Stimulated activated CD4-positive, alpha-beta T cell treated with anti-CD3 and anti-CD28 coated beads, Interleukin-15, amount 100 ng/mL, for 24 hours (primary cell): ENCODE data around the gene OPRL1.
A peak's percentile ranks its signal among the peaks of the same experiment; 100 is the strongest.

Experiments used
- DNase-seq: peaks from one replicate; pipeline ENCODE4 v3.0.0-alpha.2; 2020

OPRL1 gene

GRCh38 chr20:64056889-64057627 is 22.8 kb upstream of the OPRL1 start:
- DNase-seq = peak; percentile 40

GRCh38 chr20:64057628-64058498 is 22.0 kb upstream of the OPRL1 start:
- peak; percentile 91 for DNase-seq

DNA sequence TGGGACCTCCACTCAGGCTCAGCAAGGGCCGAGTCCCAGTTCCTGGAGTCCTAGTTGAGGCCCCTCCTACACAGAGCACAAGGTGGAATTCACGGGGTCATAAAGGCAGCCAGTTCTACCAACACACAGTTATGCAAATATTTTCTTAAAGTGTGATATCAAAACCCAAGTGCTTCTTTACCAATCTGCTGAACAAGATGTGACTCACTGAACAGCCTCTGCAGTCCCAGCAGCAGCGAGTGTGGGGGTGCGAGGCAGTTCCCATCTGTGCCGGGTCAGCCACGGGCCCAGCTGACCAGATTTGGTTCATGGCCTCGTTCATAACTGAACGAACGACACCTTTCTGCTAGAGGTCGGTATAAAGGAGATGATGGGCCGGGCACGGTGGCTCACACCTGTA is 21.3 kb upstream of the OPRL1 start:
- DNase-seq = no peak

- no peak for DNase-seq
These were observed 17.6 kb upstream of the OPRL1 start for GRCh38 chr20:64062276-64062595.

GRCh38 chr20:64062596-64063388 is 17.1 kb upstream of the OPRL1 start, which contains the start of gene TCEA2:
Gene TCEA2, plus strand, starts transcription at chr20:64063198. Its CDS starts 115 bp downstream, at chr20:64063313.
- DNase-seq = peak; percentile 98

GRCh38 chr20:64063389-64064144 is 16.3 kb upstream of the OPRL1 start:
- DNase-seq = peak; percentile 68

DNA sequence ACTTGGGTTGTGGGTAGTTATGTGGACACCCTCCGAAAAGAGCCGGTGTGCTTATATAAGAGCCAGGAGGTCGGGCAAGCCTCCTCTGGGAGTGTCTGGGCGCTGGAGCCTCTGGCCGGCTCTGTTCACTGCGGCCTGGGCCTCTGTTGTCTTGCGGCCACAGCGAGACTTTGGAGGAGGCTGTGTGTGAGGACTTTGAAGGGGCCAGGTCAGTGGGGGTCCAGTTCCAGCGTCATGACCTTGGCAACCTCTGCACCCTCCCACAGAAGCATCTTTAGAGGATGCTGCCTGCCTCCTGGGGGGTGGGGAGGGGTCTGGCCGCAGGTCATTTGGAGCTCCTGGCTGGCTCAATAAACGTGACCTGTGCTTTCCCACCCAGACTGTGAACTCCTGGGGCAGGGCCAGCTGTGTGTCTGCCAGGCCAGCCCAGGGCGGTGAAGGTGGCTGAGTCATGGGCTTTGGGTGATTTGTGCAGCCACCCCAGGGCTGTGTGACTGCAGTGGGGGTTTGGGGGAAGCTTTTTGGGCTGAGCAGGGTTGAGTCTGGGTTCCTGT is 15.7 kb upstream of the OPRL1 start:
- no peak for DNase-seq

DNA sequence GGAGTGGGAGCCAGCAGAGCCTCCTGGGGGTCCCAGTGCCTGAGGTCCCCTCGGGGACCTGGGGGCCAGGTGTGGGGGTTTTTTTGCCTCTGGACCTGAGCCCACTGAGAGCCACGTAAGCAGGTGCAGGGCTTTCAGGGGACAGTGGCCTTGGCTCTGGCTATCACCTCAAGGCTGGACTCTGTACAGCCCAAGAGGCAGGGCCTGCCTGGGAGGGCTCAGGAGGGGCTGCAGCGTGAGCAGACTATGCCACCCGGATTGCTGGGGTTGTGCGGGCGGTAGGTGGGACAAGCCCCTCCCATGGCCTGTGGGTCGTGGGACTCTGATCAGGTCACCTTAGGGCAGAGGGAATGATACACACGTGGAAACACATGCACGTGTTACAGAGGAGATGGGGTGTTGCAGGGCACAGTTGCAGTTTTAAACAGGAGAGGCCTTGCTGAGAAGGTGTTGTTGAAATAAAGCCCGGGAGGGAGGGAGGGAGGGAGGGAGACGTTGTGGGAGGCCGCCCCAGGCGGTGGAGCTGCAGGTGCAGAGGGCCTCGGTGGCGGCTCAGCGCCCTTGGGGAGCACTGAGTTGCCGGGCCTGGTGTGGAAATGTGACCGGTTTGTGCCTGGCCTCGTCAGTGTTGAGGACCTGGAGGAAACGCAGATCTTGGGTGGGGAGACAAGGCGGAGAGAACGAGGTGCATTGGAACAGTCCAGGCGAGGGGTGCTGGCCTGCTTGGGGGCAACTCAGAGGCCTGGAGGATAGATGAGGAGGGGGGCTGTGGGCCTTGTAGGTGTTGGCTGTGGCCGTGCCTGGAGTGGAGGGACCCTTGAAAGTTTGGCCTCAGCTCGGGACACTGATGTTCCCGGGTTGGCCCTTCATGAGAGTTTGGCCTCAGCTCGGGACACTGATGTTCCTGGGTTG is 14.6 kb upstream of the OPRL1 start:
- DNase-seq = no peak

GRCh38 chr20:64065974-64066343 is 13.9 kb upstream of the OPRL1 start:
- DNase-seq = peak; percentile 74

- DNase-seq = no peak
These were observed 12.8 kb upstream of the OPRL1 start for GRCh38 chr20:64067005-64067632.

DNA sequence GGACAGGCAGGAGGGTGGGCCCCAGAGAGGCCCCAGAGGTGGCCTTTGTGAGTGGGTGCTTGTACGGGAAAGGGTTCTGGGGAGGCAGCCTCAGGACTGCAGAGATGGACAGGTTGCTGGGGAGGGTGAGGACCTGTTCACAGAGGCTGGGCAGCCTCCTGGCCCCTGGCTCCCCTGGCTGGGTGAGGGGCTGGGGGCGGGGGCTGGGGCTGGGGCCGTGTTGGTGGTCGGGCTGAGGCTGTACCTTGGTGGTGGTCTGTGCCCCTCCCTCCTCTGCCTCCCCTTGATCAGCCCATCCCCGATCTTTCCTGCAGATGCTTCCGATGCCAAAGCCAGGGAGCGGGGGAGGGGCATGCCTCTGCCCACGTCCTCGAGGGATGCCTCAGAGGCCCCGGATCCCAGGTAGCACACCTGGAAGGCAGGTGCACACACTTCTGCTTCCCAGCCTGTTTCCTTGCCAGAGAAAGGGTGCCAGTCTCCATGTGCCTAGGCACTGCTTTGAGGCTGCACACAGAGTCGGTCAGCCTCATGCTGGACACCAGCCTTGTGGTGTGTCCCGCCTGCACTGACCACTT is 12.1 kb upstream of the OPRL1 start:
- DNase-seq = no peak

GRCh38 chr20:64068386-64069208 is 11.3 kb upstream of the OPRL1 start:
- no peak for DNase-seq

- DNase-seq = no peak
These were observed 10.7 kb upstream of the OPRL1 start for GRCh38 chr20:64069209-64069613.

GRCh38 chr20:64069614-64070243 is 10.2 kb upstream of the OPRL1 start:
- DNase-seq = no peak

DNA sequence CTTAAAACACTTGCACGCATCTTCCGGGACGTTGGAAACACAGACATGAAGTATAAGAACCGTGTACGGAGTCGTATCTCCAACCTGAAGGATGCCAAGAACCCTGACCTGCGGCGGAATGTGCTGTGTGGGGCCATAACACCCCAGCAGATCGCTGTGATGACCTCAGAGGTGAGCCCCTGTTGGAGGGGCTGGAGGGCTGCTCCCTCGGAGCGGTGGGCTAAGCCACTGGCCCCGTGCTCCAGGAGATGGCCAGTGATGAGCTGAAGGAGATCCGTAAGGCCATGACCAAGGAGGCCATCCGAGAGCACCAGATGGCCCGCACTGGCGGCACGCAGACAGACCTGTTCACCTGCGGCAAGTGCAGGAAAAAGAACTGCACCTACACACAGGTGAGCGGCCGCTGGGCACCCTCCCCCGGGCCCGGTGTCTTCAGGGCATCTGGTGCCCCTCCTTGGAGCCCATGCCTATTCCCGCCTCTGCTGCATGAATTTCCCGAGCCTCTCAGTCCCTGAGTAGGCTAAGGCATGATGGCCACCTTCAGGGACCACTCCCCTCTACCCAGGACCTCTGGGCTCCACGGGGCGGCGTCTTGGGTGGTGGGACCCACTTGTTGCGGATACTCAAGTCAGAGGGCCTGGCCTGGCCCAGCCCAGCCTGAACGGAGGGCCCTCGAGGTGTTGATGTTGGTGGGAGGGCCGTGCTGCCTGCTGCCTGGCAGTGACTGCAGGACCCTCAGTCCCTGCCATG is 9.5 kb upstream of the OPRL1 start:
- DNase-seq = no peak

DNA sequence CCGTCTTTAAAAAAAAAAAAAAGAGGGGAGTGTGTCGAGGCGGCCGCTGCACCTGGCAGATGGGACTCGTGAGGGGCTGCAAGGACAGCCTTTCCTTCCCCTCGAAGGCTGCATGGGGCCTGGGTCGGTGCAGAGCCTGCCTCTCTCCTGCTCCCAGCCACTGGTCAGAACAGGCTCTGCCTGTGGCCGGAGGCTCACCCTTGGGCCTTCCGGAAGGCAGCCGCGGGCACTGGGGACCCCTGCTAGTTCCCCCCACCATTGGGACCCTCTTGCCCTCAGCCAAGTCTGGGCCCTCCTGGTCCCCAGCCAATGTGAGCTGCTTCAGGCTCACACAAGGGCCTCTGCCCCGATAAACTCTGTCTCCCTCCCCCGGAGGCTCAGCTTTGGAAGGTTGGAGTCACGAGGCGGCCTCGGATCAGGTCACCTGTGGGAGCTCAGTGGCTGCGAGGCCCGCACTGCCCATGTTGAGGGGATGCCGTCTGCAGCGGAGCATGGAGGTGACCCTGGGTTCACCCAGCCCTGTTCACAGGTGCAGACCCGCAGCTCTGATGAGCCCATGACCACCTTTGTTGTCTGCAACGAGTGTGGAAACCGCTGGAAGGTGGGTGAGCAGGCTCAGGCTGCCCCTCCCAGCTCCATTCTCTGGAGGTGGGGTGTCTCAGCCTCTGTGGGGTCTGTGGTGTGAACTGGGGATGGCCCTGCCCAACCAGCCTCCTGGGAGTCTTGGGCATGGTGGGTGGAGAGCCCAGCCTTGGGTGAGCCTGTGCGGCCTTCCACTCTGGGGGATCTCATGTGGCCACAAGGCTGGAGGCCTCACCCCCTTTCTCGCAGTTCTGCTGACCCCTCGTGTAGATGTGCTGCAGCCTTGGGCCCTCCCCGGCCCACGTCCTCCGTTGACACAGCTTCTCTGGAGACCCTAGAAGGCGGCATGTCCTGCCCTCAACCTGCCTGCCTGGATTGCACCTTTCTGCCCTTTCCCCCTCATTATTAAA is 8.2 kb upstream of the OPRL1 start:
- no peak for DNase-seq
